ENCODE data around the gene GUCY1A2. TPM values are rescaled to one million over a fixed set of nuclear protein-coding genes. Genes with fewer than 3 reads are reported as not detected.

The GUCY1A2 gene
- total RNA-seq, 1 experiment from 2014 or later = 0.10 TPM

DNA sequence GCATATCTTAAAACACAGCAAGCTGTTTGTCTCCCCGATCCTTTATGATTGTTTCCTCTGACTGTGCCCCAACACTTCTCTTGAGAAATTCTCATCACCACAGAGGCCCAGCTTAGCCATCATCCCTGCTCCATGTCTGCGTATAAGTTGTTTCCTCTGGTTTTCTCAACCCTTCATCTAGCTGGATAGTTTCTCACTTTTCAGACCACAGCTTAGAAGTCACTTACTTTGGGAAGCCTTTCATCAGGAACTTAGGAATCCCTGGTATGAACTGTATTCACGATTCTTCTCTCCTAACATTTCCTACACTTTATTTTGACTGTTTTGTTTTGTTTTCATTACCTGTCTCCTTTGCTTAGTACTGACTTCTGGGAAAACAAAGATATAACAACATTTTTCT, 295.2 kb downstream of the GUCY1A2 start:
- POLR2A ChIA-PET = no interaction called here
- TF ChIP-seq SIN3A (IDR thresholded peaks at IDR 0.05; ENCODE audit: low read depth) = no peak
- no peak for TF ChIP-seq ELF1 (IDR thresholded peaks at IDR 0.05; ENCODE audit: borderline replicate concordance, low read depth)
- TF ChIP-seq EZH2phosphoT487 (IDR thresholded peaks at IDR 0.05; ENCODE audit: borderline replicate concordance) = no peak
- H3K4me2 ChIP-seq (ENCODE audit: low read length) = no peak overlapping the region
- H3K4me3 ChIP-seq (replicated peaks in 1 of 2; ENCODE audit: low read depth in 1 of 2, low read length in 2 of 2) = no peak overlapping the region
- ATAC-seq (no peak), DNase-seq (ENCODE audit: low read depth, low spot score) (no peak)
- H3K79me2 ChIP-seq (ENCODE audit: insufficient read depth, low read length) = no peaks in the 10 kb centered on the region
- no peak overlapping the region for H3K27ac ChIP-seq (ENCODE audit: low read depth, low read length)
- BruUV-seq (replicated peaks) = no TSS peak
- no peaks in the 10 kb centered on the region for H3K9me2 ChIP-seq (ENCODE audit: insufficient read depth)
- intact Hi-C loops (cut with micrococcal nuclease) = no loop called here
- CTCF ChIA-PET = no interaction called here
- no peaks in the 10 kb centered on the region for H3K36me3 ChIP-seq (ENCODE audit: control insufficient read depth in 1 of 2, insufficient read depth in 2 of 2, low read length in 2 of 2)
- H2AFZ ChIP-seq (ENCODE audit: low read depth, low read length, poor library complexity, severe bottlenecking) = no peak overlapping the region
- H3K9ac ChIP-seq (ENCODE audit: low read length) = no peak overlapping the region
- no peaks in the 10 kb centered on the region for H3K4me1 ChIP-seq (ENCODE audit: control insufficient read depth in 1 of 2, insufficient read depth in 2 of 2, low read length in 2 of 2)
- no peaks in the 10 kb centered on the region; the same call in 1 of the 2 replicates for H4K20me1 ChIP-seq (ENCODE audit: insufficient read depth)
- H3K9me3 ChIP-seq (ENCODE audit: control insufficient read depth in 1 of 2, insufficient read depth in 1 of 2, low read depth in 1 of 2, low read length in 2 of 2) = no peaks in the 10 kb centered on the region
- H3K27me3 ChIP-seq (ENCODE audit: insufficient read depth, low read length) = no peaks in the 10 kb centered on the region
- RAD21 ChIA-PET (ENCODE audit: low non-redundant PET in 1 of 2, low total read pairs in 2 of 2, uncharacterized antibody in 2 of 2, unreplicated experiment in 2 of 2) = no interaction called here

DNA sequence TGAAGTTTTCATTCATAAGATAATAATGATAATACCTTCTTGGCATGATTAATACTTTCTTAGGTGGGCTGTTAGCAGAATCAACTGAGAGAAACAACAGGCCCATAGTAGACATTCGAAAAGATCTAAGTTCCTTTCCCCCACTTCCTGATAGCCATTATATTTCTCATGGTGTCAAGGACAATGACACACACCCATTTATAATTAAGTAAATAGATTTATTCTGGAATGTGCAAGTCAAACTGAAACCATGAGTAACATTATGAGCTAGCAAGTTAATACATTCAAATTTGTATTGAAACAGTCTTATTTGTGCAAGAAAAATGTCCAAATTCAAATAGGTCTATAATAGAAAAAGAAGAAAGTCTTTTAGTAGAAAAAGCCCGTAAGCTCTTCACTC, 301.1 kb downstream of the GUCY1A2 start:
- Histone ChIP-seq H3K4me2 (ENCODE audit: low read length) (no peak overlapping the region), H4K20me1 (ENCODE audit: insufficient read depth) (no peaks in the 10 kb centered on the region; the same call in 1 of the 2 replicates), H3K4me3 (replicated peaks in 1 of 2; ENCODE audit: low read depth in 1 of 2, low read length in 2 of 2) (no peak overlapping the region), H2AFZ (ENCODE audit: low read depth, low read length, poor library complexity, severe bottlenecking) (no peak overlapping the region), H3K36me3 (ENCODE audit: control insufficient read depth in 1 of 2, insufficient read depth in 2 of 2, low read length in 2 of 2) (no peaks in the 10 kb centered on the region), H3K27ac (ENCODE audit: low read depth, low read length) (no peak overlapping the region), H3K9me3 (ENCODE audit: control insufficient read depth in 1 of 2, insufficient read depth in 1 of 2, low read depth in 1 of 2, low read length in 2 of 2) (no peaks in the 10 kb centered on the region), H3K4me1 (ENCODE audit: control insufficient read depth in 1 of 2, insufficient read depth in 2 of 2, low read length in 2 of 2) (no peaks in the 10 kb centered on the region), H3K27me3 (ENCODE audit: insufficient read depth, low read length) (peaks cover 9% of the 10 kb centered on the region), H3K79me2 (ENCODE audit: insufficient read depth, low read length) (no peaks in the 10 kb centered on the region), H3K9me2 (ENCODE audit: insufficient read depth) (no peaks in the 10 kb centered on the region), H3K9ac (ENCODE audit: low read length) (no peak overlapping the region)
- ATAC-seq (no peak), DNase-seq (ENCODE audit: low read depth, low spot score) (no peak)
- POLR2A ChIA-PET = no interaction called here
- CTCF ChIA-PET = no interaction called here
- no peak for TF ChIP-seq EGR1 (IDR thresholded peaks at IDR 0.05; ENCODE audit: low read depth)
- TF ChIP-seq ZFX (IDR thresholded peaks at IDR 0.05) = no peak
- no peak for TF ChIP-seq SRF (IDR thresholded peaks at IDR 0.05; ENCODE audit: low read depth)
- TF ChIP-seq, protein P1, sequence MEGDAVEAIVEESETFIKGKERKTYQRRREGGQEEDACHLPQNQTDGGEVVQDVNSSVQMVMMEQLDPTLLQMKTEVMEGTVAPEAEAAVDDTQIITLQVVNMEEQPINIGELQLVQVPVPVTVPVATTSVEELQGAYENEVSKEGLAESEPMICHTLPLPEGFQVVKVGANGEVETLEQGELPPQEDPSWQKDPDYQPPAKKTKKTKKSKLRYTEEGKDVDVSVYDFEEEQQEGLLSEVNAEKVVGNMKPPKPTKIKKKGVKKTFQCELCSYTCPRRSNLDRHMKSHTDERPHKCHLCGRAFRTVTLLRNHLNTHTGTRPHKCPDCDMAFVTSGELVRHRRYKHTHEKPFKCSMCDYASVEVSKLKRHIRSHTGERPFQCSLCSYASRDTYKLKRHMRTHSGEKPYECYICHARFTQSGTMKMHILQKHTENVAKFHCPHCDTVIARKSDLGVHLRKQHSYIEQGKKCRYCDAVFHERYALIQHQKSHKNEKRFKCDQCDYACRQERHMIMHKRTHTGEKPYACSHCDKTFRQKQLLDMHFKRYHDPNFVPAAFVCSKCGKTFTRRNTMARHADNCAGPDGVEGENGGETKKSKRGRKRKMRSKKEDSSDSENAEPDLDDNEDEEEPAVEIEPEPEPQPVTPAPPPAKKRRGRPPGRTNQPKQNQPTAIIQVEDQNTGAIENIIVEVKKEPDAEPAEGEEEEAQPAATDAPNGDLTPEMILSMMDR (IDR thresholded peaks at IDR 0.05 in 2 of 3, conservative IDR thresholded peaks at IDR 0.05 in 1 of 3; ENCODE audit: borderline replicate concordance in 1 of 3, insufficient read depth in 1 of 3, low read depth in 2 of 3, low read length in 2 of 3) = no peak
- TF ChIP-seq, protein P2, sequence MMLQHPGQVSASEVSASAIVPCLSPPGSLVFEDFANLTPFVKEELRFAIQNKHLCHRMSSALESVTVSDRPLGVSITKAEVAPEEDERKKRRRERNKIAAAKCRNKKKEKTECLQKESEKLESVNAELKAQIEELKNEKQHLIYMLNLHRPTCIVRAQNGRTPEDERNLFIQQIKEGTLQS (IDR thresholded peaks at IDR 0.05) = no peak
- no peak for TF ChIP-seq SIN3A (IDR thresholded peaks at IDR 0.05; ENCODE audit: low read depth)
- TF ChIP-seq, protein P3, sequence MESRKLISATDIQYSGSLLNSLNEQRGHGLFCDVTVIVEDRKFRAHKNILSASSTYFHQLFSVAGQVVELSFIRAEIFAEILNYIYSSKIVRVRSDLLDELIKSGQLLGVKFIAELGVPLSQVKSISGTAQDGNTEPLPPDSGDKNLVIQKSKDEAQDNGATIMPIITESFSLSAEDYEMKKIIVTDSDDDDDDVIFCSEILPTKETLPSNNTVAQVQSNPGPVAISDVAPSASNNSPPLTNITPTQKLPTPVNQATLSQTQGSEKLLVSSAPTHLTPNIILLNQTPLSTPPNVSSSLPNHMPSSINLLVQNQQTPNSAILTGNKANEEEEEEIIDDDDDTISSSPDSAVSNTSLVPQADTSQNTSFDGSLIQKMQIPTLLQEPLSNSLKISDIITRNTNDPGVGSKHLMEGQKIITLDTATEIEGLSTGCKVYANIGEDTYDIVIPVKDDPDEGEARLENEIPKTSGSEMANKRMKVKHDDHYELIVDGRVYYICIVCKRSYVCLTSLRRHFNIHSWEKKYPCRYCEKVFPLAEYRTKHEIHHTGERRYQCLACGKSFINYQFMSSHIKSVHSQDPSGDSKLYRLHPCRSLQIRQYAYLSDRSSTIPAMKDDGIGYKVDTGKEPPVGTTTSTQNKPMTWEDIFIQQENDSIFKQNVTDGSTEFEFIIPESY (IDR thresholded peaks at IDR 0.05; ENCODE audit: extremely low read depth, insufficient replicate concordance, low read length) = no peak
- BruUV-seq (replicated peaks) = no TSS peak
- RAD21 ChIA-PET (ENCODE audit: low non-redundant PET in 1 of 2, low total read pairs in 2 of 2, uncharacterized antibody in 2 of 2, unreplicated experiment in 2 of 2) = no interaction called here
- intact Hi-C loops (cut with micrococcal nuclease) = no loop called here
